OCI-LY3 (cell line): ENCODE measurements around the gene OR13H1.

Experiments used
- EZH2phosphoT487 ChIP-seq: fragments of 200-600 bp; shearing (Covaris generic); IDR thresholded peaks from 2 replicates; pipeline ENCODE4 v1.6.1; 2018; ENCODE audit warnings: antibody characterized with exemption, mixed run types, low read depth
- TF ChIP-seq, protein P1 (sequence below): fragments of 200-600, 300-600 bp; sonication (generic); IDR thresholded peaks from 2 replicates; pipeline ENCODE4 v1.5.1; 2014; ENCODE audit warnings: antibody characterized with exemption, low read length, low read depth

DNA sequence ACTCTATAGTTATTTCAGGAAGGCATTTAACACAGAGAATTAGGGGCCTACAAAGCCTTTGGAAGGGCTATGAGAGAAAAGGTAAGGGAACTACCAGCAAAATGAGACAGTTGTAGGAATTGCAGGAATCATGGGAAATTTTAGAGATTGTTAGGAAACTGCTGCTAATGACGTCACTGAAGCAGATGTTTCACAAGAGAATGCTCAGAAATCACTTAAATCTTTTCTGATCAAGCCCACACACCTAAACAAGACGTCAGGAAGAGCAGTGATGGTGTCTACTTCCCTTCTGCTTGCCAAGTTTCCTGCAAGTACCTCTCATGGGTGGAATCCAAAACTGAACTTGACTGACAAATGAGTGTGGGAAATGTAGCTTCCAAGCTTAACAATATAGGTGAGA, 5.1 kb downstream of the OR13H1 start:
- TF ChIP-seq, protein P1, sequence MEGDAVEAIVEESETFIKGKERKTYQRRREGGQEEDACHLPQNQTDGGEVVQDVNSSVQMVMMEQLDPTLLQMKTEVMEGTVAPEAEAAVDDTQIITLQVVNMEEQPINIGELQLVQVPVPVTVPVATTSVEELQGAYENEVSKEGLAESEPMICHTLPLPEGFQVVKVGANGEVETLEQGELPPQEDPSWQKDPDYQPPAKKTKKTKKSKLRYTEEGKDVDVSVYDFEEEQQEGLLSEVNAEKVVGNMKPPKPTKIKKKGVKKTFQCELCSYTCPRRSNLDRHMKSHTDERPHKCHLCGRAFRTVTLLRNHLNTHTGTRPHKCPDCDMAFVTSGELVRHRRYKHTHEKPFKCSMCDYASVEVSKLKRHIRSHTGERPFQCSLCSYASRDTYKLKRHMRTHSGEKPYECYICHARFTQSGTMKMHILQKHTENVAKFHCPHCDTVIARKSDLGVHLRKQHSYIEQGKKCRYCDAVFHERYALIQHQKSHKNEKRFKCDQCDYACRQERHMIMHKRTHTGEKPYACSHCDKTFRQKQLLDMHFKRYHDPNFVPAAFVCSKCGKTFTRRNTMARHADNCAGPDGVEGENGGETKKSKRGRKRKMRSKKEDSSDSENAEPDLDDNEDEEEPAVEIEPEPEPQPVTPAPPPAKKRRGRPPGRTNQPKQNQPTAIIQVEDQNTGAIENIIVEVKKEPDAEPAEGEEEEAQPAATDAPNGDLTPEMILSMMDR = no peak
- no peak for TF ChIP-seq EZH2phosphoT487
